Measurements from ENCODE around the gene GDNF. TPM values are rescaled to one million over a fixed set of nuclear protein-coding genes. Genes with fewer than 3 reads are reported as not detected.

GDNF gene
- total RNA-seq, 1 donor from 2014 or later, result not detected

- no peak for DNase-seq
- intact Hi-C loops (cut with DNase I), result no loop called here
- no peak for ATAC-seq (ENCODE audit: poor library complexity)
These were observed 70.7 kb downstream of the GDNF start for GRCh38 chr5:37769108-37769507.

- ATAC-seq (ENCODE audit: poor library complexity) (no peak), DNase-seq (no peak)
- intact Hi-C loops (cut with DNase I), result no loop called here
These were observed 71.5 kb downstream of the GDNF start for GRCh38 chr5:37768371-37768770.

- no peak for ATAC-seq (ENCODE audit: poor library complexity)
These were observed 71.9 kb downstream of the GDNF start for GRCh38 chr5:37767961-37768360.

GRCh38 chr5:37767251-37767650 is 72.6 kb downstream of the GDNF start:
- DNase-seq (no peak), ATAC-seq (ENCODE audit: poor library complexity) (no peak)
- intact Hi-C loops (cut with DNase I), result no loop called here

More at GRCh38 chr5:37767961-37768360, 71.9 kb downstream of the GDNF start:
- intact Hi-C loops (cut with DNase I), result no loop called here
- DNase-seq, result no peak
